Measurements from ENCODE around the gene NDUFAF4.

DNA sequence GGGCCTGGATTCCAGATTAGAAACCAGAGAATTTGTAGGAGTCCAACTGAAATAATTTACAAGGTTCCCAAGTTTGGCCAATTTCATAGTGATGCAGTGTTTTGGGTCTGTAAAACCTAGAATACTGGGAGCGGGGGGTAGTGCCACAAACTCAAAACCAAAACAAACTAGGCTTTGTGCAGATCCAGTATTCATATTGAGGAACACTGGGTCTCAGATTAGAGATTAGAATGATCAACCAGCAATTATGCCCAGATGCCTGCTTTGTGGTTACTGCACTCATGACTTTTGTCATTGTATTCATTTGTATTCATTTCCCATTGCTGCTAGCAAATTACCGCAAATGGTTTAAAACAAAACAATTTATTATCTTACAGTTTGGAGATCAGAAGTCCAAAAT lies 3.2 kb upstream of the NDUFAF4 start:
- TF ChIP-seq, protein P1, sequence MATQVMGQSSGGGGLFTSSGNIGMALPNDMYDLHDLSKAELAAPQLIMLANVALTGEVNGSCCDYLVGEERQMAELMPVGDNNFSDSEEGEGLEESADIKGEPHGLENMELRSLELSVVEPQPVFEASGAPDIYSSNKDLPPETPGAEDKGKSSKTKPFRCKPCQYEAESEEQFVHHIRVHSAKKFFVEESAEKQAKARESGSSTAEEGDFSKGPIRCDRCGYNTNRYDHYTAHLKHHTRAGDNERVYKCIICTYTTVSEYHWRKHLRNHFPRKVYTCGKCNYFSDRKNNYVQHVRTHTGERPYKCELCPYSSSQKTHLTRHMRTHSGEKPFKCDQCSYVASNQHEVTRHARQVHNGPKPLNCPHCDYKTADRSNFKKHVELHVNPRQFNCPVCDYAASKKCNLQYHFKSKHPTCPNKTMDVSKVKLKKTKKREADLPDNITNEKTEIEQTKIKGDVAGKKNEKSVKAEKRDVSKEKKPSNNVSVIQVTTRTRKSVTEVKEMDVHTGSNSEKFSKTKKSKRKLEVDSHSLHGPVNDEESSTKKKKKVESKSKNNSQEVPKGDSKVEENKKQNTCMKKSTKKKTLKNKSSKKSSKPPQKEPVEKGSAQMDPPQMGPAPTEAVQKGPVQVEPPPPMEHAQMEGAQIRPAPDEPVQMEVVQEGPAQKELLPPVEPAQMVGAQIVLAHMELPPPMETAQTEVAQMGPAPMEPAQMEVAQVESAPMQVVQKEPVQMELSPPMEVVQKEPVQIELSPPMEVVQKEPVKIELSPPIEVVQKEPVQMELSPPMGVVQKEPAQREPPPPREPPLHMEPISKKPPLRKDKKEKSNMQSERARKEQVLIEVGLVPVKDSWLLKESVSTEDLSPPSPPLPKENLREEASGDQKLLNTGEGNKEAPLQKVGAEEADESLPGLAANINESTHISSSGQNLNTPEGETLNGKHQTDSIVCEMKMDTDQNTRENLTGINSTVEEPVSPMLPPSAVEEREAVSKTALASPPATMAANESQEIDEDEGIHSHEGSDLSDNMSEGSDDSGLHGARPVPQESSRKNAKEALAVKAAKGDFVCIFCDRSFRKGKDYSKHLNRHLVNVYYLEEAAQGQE (IDR thresholded peaks at IDR 0.05; ENCODE audit: insufficient read depth in 1 of 2, low read depth in 2 of 2, low read length in 2 of 2), result no peak
- no peak for TF ChIP-seq TAF1 (IDR thresholded peaks at IDR 0.05; ENCODE audit: borderline replicate concordance, insufficient read depth, low read length)
- TF ChIP-seq SIN3A (IDR thresholded peaks at IDR 0.05; ENCODE audit: borderline replicate concordance, insufficient read depth, low read length), result no peak
- TF ChIP-seq POLR2AphosphoS5 (IDR thresholded peaks at IDR 0.05; ENCODE audit: low read depth, low read length), result no peak
